GM12801 (cell line): ENCODE results near the gene WFIKKN1.

Experiments used
- CTCF ChIP-seq: IDR thresholded peaks from one replicate; pipeline ENCODE4 v1.5.1; 2011; ENCODE audit warnings: control low read depth; ENCODE audit not compliant: insufficient read length; ENCODE audit errors: extremely low read depth

Gene WFIKKN1, protein sequence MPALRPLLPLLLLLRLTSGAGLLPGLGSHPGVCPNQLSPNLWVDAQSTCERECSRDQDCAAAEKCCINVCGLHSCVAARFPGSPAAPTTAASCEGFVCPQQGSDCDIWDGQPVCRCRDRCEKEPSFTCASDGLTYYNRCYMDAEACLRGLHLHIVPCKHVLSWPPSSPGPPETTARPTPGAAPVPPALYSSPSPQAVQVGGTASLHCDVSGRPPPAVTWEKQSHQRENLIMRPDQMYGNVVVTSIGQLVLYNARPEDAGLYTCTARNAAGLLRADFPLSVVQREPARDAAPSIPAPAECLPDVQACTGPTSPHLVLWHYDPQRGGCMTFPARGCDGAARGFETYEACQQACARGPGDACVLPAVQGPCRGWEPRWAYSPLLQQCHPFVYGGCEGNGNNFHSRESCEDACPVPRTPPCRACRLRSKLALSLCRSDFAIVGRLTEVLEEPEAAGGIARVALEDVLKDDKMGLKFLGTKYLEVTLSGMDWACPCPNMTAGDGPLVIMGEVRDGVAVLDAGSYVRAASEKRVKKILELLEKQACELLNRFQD

DNA sequence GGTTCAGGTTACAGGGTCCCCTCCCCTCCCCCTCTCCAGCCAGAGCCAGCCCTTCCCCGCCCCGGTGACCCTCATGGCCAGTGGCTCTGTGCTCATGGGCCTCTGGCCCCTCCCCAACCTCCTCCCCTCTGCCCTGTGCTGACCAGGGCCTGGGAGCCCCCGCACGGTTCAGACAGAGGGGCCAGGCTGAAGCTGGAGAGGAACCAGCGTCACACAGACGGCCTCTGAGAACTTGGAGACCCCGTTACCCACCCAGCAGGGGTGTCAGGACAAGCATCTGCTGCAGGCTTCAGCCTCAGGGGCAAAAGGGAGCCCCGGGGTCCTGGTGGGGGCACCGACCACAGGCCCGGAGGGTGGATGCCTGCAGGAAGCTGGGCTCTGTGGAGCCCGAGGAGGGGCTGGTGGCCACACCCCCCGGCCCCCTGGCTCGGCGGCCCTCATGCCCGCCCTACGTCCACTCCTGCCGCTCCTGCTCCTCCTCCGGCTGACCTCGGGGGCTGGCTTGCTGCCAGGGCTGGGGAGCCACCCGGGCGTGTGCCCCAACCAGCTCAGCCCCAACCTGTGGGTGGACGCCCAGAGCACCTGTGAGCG lies at the start of gene WFIKKN1:
TSS of gene WFIKKN1 (plus strand) at position 171 of the 591 bp plus-strand sequence. CDS start at position 440, 269 bp downstream.
- TF ChIP-seq CTCF: no peak

- no peak for TF ChIP-seq CTCF
These were observed 48.6 kb upstream of the WFIKKN1 start for GRCh38 chr16:582218-582613.

- TF ChIP-seq CTCF: no peak
These were observed 48.0 kb upstream of the WFIKKN1 start for GRCh38 chr16:582614-583331.

DNA sequence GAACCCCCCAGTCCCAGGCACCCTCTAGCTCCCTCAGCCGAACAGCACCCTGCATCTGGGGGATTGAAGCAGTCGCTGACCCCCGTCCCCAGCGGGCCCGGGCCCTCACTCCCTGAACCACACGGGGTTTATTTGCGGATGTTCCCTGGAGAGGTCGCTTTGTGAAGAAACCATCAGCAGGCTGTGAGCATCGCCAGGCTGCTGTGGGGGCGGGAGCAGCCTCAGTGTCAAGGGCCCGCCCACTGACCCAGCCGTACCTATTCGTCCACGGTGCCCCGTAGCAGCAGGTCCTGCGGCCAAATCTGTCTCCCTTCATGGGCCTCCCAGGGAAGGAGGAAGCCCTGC lies 47.3 kb upstream of the WFIKKN1 start:
- no peak for TF ChIP-seq CTCF

DNA sequence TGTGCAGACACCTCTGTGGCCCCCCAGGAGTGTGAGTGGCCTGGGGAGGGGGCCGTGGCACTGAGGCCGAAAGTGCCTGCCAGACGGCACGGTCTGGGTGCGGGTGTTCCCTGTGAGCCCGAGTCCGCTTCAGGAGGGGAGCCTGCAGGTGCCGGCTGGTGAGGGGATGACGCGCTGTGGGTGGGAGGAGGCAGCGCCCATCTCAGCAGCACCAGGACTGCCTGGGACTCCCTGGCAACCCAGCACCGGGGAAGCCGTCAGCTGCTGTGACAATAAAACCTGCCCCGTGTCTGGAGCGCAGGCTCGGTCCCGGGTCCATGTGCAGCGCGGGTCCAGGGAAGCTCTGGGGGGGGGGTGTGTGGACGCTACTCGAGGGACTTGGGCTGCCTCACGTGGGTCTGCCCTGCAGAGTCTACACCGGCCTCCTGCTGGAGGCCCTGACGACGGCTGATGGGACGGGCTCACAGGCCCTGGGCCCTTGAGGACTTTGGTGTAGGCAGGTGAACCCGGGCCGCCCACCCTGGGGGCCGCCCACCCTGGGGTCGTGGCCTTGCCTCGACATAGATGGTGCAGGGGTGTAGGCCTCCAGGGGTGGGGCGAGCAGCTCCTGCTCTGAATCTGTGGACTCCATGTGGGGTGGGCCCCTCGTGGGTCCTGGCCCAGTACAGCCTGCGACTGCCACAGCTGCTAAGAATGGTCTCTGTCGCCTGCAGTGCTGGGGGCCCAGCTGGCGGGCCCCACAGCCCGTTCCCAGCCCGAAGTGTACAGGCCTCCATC lies 46.8 kb upstream of the WFIKKN1 start:
- TF ChIP-seq CTCF: no peak

DNA sequence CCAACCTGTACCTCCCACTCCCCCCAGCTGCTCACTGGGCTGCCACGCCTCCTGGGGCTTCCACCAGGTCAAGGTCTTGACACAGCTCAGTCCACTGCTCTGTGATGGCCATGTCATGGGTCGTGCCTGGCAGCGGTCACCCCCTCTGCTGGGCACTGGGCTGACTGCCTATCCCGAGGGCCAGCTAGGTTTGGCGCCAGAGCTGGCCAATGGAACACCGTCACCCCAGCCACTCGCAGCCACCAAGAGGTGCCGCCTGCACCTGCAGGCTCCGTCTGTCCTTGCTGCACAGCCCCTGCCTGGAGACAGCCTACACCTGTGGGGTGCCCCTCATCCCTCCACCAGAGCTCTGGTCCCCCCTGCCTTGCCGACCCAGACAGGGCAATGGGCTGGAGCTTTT lies 45.4 kb upstream of the WFIKKN1 start:
- TF ChIP-seq CTCF: no peak

- TF ChIP-seq CTCF: no peak
These were observed 44.6 kb upstream of the WFIKKN1 start for GRCh38 chr16:586047-586644.
